Stimulated activated CD4-positive, alpha-beta T cell treated with anti-CD3 and anti-CD28 coated beads, Interleukin-4, amount 100 ng/mL, for 48 hours (primary cell): Measurements from ENCODE around the gene PANK4.
"Not testable (repeated sequence)": the region's sequence is repeated elsewhere in the genome, so short reads cannot be mapped to it uniquely, and the experiment has no call there.

Experiments
- DNase-seq, 2 donors: peaks; one replicate each; pipeline ENCODE4 v3.0.0-alpha.2; 2020; ENCODE audit warnings: low read depth in 2 of 2

PANK4 gene

DNA sequence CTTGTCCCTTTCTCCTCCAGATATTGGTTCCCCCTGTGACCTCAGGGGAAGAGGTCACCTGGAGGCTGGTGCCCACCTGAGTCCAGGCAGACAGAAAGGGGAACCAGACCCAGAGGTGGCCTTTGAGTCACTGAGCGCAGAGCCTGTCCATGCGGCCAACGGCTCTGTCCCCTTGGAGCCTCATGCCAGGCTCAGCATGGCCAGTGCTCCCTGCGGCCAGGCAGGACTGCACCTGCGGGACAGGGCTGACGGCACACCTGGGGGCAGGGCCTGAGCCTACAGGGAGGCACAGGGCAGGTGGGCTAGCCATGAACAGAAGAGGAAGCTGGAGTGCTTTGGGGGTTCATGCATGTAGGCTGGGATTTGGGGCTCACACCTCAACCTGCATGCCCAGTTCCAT lies 32.5 kb upstream of the PANK4 start:
- DNase-seq, result no peak

DNA sequence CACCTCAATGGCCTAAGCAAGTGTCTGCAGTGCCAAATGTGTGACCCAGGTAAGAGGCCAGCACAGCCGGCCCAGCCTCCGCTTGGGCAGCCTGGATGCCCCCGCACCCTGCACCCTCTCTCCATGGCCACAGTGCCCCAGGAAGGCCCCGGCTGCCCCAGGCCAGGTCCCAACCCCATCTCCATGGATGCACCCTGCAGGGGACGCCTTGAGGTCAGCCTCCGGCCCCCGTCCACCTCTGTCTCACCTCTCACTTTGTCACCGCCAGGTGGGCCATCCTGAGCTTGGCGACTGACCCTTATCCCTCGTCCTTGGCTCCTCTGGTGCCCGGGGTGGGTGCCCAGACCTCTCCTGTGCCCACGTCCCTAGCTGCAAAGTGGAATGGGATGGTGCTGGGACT lies 32.0 kb upstream of the PANK4 start:
- DNase-seq, result no peak

DNA sequence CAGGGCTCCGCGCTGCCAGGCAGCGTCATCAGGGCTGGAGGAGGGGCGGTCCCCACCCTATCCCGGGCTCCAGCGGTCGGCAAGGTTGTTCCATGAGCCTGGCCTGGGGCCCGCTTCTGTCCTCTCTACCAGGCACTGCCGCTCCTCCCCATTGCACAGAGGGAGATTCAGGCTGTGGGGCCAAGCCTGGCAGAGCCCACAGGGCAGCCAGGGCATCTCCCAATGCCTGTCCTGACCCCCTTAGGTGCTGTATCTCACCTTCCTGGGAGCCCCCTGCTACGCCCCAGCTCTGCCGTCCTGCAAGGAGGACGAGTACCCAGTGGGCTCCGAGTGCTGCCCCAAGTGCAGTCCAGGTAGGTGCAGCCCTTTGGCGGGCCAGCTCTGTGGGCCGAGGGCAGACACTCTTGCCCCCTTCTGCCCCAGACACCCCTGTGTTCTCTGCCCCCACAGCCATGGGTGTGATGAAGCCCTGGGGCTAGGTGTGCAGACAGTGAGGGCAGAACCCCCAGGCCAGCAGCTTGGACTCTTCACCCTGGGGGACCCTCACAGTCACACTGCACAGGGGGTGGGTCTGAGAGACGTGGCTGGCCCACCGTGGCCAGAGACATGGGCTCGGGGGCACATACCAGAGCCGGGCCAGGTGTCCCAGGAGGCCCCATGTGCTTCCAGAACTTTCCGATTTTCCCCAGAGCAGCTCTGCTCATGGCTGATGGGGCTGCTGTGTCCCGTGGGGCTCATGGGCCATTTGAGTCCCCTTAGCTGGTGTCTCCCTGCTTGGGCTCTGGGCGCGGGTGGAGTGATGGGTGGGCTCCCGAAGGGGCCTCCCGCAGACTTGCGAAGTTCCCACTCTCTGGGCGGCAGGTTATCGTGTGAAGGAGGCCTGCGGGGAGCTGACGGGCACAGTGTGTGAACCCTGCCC lies 31.3 kb upstream of the PANK4 start:
- no peak for DNase-seq

DNA sequence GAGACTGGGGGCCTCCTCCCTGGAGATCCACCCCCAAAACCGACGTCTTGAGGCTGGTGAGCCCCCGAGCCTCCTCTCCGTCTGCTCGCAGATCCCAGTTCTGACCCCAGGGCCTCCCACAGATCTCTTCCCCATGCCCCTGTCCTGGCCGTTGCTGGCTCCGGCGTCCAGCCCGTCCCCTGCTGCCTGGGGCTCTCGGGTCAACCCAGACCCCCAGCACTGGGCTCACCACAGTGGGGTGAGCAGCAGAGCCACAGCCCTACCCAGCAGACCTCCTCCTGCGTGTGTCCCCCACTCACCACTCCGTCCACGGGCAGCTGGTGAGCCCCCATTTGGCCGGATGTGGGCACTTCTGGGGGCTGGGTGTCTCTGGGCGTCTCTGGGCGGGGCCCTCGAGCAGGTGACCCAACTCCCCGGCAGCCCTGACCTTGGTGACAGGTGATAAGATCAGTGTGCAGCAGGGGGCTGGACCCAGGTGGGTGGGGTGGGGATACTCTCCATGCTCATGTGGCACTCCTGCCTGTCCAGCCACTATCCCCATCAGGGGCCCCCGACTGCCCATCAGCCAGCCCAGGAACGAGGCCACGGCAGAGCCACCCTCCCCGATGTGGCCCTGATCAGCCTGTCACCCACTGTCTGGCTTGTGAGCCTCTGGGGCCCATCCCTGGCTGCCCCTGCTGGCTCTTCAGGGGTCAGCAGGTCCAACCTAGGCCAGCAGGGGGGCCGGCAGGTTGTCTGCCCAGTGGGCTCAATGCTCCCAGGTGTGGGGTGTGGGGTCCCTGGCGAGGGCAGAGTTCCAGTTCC lies 30.5 kb upstream of the PANK4 start:
- DNase-seq, result no peak

DNA sequence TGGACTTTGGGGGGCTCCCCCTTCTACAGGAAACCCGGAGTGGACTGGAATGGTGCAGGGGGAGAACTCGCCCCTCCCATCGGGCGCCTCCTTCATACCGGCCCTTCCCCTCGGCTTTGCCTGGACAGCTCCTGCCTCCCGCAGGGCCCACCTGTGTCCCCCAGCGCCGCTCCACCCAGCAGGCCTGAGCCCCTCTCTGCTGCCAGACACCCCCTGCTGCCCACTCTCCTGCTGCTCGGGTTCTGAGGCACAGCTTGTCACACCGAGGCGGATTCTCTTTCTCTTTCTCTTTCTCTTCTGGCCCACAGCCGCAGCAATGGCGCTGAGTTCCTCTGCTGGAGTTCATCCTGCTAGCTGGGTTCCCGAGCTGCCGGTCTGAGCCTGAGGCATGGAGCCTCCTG lies 29.9 kb upstream of the PANK4 start, which contains the start of gene TNFRSF14:
Gene TNFRSF14 (plus strand): TSS at position 95 of the 401 bp plus-strand sequence. CDS start 294 bp downstream, at position 389.
- DNase-seq, result peak; percentile 53 to 58

DNA sequence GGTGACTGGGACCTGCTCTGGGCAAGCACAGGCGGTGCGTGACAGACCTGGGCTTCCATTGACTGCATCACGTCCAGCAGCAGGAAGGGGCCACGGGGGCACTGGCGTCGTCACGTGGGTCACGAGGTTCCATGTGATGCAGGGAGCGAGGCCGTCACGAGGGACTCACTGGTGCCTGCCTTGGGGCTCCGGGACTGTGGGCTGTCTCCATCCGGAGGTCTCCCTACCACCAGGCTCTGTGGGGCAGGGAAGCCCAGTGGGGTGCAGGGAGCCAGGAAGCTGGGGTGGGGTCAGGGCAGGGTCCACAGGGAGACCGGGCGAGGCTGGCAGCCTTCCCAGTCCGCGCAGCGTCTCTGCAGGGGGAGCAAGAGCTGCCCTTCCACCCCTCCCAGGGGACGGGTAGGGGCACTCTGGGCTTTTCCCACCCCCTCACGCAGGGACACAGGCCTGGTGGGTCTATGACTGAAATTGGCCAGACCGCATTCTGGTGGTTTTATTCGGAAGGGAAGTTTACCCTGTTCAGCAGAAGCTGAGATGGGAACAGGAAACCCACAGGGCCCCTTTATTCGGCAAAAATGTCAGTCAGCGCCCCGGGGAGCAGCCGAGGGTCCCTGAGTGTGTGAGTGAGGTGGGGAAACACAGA lies 29.4 kb upstream of the PANK4 start:
- peak; percentile 73 to 75 for DNase-seq

DNA sequence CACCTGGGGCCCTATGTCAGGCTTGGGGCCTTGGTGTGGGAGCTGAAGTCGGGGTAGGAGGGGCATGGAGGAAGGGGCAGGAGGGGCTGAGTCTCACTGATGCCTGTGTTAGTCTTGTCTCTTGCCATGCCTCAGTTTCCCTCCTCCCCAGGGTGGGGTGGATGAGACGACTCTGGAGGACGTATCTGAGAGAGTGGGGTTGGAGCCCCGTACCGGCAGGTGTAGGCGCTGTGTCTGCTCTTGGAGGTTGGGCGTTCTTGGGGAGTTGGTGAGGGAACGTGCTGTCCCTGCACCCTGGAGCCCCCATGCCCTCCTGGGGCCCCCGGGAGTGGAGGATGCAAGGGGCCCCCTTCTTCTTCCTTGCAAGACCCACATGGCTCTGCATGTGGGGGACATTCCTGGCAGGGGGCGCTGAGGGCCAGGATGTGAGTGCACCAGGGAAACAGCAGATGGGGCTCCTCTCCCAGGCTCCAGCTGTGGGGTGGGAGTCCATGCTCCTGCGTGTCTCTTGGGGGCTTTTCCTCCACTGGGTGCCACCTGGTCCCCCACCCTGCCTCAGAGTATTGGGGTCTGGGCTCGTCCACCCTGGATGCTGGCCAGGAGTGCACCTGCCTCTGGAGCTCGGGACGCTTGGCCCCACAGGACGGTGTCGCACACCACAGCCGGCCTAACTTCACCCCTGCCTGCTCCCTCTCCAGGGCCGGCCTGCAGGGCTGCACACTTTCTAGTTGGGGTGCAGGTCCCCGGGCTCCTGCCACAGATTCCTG lies 28.4 kb upstream of the PANK4 start:
- no peak for DNase-seq

DNA sequence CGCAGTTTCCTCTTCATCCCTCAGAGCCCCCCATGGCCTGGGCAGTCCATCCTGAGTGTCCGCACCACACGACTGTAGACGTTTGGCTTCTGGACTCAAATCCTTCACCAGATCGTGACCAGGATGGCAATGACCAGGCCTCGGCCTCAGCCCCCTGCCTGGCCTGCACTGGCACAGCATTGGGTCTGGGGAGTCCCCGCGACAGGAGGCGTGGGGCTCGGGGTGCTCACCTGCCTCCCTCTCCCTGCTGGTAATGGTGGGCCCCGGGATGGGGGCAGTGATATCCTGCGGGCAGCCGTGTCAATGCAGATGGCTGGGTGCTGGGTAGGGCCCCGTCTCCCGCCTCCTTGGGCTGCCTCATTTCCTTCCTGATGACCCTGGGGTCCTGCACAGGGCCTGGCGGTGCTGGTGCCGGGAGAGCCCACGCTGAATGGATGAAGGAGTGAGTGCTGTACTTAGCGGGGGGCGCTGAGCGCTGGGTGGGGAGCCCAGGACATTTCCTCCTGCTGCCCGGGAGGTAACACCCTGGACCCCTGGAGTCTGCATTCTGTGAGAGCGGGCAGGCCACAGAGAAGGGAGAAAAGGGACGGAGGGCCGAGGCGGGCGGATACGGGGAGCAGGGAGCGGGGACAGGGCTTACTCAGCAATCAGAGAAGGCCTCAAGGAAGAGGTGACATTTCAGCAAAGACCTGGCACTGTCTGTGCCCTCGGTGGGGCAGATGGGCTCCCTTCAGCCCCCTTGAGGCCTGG lies 27.6 kb upstream of the PANK4 start:
- DNase-seq, result no peak

DNA sequence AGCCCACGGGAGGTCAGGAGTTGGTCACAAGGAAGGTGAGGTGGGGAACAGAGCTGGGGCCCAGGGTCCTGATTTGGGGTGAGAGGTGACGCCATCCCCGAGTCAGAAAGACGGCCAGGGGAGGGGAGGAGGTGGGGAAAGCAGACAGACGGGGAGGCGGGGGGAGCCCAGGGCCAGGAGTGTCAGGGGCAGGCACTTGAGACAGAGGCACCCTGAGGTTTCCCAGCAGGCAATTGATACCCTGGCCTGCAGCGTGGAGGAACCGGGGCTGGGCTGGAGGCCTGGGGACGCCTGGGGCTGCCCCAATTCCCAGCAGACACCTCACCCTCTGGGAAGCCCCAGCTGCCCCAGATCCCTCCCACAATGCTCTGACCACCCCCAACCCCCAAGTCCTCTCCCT lies 26.7 kb upstream of the PANK4 start:
- DNase-seq, result not testable (repeated sequence)

DNA sequence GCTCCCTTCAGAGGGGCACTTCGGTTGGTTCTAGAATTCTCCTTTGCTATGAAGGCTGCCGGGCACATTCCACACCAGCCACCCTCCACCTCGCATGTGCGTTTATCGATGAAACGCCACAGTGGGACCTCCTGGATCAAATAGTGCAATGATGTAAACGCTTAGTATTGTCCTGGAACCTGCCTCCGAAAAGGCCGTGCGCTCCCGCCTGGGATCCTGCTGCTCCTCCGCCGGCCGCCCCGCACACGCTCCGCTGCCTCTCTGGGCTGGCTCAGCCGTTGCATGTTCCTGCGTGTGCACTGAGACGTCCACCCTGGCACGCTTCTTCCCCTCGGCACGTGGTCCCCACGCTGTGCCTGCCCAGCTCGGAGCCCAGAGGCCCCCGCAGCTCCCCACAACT lies 25.8 kb upstream of the PANK4 start:
- no peak for DNase-seq

DNA sequence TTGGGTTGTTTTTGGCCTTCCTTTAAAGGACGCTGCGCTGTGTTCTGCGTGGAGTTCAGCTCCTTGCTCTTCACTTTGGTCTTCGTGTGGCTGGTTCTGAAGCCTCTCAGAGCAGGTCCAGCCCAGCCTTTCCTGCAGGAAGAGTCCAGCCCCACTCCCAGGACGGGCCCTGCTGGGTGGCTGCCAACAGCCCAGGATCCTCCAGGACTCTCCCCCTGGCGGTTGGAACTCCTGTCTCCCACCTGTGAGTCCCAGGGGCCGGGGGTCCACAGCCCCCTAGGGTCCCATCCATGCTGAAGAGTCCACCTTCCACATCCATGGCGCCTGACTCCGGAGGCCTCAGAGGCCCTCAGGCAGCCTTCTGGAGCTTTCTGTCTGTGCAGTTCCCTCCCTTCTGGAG lies 25.1 kb upstream of the PANK4 start:
- not testable (repeated sequence) for DNase-seq

DNA sequence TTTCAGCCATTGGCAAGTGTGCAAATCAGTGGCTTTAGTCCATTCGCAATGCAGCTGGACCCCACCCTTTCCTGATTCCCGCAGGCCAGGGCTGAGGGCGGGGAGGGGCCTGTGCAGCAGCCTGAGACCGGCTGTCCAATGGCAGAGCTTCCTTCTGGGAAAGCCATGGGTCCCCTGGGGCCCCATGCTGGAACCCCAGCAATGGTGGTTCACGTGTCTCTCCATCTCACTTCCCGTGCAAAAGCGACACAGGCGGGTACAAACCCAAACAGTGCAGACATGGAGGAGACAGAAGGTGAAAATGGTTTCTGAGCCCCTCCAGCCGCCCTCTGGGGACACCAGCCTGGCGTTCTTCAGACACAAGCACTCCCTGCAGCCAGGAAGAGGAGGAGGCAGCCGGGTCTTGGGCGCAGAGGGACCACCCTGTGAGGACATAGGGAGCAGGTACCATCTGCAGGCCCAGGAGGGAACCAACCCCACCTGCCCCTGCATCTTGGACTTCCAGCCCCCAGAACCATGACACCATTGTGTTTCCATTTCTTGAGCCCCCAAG lies 24.0 kb upstream of the PANK4 start:
- DNase-seq, result not testable (repeated sequence)

DNA sequence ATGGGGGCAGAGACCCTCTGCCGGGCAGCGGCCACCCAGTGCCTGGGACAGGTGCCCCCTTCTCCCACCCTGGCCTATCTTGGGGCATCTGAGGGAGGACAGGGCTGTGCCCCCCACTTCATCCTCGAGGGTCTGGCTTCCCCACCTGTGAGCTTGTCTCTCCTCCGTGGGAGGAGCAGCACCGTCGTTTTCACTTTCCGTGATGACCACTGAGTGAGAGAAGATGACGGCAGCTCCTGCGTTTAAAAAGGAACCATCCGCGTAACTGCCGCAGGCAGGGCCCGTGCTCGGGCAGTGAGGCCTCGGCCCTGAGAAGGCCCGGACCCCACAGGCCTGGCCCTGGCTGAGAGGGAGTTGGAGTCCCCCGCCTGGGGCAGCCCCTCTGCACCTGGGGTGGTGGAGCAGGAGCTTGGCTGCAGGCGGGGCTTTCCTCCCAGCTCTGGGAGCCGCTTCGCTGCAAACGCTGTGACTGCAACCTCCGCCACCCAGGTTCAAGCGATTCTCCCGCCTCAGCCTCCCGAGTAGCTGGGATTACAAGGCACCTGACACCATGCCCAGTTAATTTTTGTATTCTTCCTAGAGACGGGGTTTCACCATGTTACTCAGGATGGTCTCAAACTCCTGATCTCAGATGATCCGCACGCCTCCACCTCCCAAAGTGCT lies 23.1 kb upstream of the PANK4 start:
- DNase-seq, result not testable (repeated sequence)

DNA sequence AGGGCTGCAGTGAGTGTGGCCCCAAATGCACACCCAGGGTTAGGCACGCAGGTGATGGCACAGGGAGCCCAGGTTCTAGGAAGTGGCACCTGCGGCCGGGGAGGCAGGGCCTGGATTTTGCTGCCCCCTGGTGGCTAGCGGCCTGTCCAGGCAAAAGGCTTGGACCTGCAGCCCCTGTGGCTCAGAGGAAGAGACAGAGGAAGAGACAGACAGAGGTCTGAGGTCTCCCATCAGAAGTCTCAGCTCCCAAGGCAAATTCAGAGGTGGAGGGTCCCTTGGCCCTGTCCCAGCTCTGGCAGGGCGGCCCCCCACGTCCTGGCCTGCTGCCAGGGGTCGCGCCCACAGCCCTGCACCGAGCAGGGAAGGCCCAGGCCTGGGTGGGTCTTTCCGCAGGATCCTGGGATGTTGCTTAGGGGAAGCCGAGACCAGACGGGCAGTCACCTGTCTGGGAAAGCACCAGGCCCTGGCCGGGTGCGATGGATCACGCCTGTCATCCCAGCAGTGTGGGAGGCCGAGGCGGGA lies 21.7 kb upstream of the PANK4 start:
- DNase-seq, result peak; percentile 80 to 82

DNA sequence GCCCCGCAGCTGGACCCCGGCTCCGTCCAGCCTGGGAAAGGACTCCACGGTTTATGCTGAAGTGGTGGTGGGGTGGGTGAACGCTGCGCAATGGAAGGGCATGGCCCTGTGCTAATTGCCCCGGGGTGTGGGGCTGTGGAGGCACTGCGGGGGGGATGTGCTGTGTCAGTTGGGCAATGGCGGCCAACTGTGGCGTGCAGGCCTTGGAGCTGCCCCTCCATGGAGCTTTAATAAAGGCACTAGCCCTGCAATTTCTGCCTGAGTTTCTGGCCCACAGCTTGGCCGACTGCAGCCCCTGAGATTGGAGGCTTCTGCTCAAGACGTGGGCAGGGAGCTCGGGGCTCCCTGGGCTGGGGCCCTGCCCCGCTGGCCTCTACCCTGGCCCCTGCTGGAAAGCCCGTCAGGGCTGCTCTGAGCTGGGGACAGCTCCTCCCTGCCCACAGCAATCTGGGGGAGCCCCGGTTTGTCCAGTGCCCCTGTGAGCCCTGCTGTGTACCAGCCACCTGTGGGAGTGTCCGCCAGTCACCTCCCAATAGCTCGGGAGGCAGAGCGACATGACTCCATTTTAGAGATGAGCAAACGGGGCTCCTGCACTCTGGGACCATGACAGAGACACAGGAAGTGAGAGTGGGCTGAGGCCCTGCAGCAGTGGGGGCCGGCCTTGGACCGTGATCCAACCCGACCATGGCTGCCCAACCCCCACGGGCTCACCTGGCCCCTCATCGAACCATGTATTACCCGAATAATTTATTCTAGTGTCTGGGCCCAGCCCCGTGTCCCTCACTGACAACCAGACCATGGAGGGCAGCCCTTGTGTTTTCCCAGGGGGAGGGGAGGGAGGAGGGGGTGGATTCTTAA lies 21.0 kb upstream of the PANK4 start:
- peak in 1 of 2 donors; percentile 49 for DNase-seq

DNA sequence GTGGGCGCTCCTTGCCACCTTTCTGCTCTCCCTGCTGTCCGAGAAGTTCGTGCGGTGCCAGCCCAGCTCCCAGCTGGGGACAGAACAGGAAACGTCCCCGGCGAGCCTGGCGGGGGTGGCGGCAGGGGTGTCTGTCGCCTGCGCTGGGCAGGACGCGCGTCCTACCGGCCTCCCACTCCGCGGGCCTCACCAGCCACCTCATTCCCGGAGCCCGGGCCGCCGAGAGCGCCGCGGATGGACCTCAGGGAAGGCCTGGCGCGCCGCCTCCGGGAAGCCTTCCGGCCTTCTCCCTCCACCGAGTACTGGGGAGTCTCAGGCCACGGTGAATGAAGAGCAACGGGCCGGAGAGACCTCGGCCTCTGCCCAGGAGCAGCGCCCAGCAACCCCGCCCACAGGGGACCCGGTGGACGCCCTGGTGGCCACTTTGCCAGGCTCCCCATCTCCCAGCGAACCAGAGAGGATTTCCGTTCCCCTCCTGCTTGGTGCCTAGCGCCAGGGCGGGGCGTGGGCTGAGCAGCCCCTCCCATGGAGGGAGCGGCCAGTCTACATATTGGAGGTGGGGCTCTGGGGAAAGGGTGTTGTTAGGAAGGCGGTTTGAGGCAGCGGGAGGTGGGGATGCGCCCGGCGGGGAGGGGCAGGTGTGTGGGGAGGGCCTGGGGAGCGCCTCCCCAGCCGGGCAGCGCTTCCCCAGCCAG lies 20.3 kb upstream of the PANK4 start:
- DNase-seq, result peak; percentile 76 to 78

DNA sequence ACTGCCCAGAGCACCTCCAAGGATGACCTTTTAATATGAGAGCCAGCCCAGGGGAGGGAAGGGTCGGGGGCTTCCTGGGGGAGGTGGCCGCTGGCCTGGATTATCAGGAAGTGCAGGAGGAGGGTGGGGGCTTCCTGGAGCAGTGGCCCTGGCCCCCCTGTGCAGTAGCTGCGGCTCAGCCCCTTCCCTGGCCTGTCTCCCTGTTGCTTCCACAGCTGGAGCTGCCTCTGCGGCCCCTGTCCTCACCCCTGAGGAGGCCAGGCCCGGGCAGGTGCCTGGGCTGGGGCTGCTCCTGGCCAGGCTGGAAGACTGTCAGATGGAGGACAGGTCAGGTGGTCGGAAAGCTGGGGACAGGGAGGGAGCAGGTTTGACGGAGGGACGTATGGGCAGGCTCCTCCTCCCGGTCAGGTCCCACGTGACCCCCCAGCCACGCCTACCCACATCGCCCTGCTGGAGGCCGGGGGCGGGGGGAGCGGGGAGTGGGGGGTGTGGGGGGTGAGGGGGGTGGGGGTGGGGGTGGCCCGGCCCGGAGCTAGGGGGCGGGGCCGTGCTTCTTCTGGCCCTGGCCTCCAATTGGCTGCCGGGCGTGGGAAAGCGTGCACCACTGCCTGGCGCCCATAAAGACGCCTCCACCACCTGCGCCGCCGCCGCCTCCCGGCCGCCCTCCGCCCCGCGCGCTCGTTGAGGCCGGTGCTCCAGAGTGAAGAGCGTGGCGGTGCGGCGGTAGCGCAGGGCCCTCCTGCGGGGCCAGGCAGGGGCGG lies 19.5 kb upstream of the PANK4 start:
- DNase-seq, result peak; percentile 74 to 79
